LNCaP clone FGC (cell line): Measurements from ENCODE around the gene LZTFL1.

Source experiments
- DNase-seq: peaks from one replicate; pipeline ENCODE4 v3.0.0-alpha.2; 2011; ENCODE audit warnings: low read depth
- H3K4me3 ChIP-seq: 2 replicates; pipeline ENCODE4 v1.5.1; 2011; ENCODE audit warnings: mild to moderate bottlenecking, low read depth, low read length, control low read depth
- CTCF ChIP-seq: IDR thresholded peaks from 2 replicates; pipeline ENCODE4 v1.5.1; 2012; ENCODE audit warnings: mild to moderate bottlenecking; ENCODE audit not compliant: control insufficient read depth, insufficient read depth; ENCODE audit errors: extremely low read depth

The LZTFL1 gene

DNA sequence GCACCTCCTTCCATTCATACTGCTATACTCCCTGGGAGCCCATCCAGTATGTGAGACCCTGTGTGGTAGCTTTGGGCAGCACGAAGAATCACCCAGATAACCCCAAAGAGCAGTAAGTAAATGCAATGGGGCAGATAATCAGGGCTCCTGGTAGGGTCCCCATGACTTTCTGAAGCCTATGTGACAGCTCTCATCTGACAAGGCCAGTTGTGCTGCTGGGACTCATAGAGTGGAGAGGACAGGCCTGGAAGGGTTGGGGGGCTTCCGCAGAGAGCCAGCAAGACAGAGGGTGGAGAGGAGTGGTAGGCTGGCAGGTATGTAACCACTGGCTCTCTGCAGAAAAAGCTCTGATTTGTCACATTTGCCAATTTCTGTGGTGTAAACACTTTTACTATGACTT lies 42.3 kb downstream of the LZTFL1 start:
- H3K4me3 ChIP-seq, result no peak overlapping the region
- no peak for DNase-seq
- no peak for TF ChIP-seq CTCF

- no peak for TF ChIP-seq CTCF
- no peak overlapping the region for H3K4me3 ChIP-seq
- DNase-seq, result no peak
Observed at GRCh38 chr3:45798034-45798433, 43.9 kb downstream of the LZTFL1 start.

DNA sequence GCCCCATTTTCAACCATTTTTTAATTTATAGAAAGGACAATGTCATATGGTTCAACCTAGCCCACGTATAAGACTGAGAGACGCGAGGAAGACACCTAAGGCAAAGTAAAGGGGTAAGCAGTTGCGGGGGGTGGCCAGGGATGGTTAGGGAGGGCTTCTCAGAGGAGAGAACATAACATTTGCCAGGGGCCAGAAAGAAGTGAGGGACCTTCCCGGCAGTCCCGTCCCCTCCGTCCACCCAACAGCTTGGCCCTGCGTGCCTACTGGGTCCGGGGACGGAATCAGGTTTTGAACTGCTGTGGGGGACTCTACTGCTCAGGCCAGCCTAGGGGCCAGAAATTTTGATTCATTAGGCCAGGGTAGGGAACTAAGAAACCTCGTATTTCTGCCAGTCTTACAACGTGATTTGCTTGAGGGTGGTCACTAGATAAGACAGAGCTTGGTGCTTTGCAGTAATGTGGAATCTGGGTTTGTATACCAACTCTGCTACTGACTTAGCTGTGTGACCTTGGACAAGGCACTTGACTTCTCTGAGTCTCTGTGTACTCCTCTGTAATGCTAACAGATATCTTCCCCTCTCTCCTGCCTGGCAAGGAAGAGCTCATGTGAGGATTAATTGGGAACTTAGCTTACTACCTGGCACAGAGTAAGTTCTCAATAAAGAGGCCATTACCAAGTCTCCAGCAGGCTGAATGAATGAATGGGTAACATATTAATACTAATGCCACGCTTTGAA lies 44.8 kb downstream of the LZTFL1 start:
- TF ChIP-seq CTCF, result no peak
- no peak overlapping the region for H3K4me3 ChIP-seq
- no peak for DNase-seq

DNA sequence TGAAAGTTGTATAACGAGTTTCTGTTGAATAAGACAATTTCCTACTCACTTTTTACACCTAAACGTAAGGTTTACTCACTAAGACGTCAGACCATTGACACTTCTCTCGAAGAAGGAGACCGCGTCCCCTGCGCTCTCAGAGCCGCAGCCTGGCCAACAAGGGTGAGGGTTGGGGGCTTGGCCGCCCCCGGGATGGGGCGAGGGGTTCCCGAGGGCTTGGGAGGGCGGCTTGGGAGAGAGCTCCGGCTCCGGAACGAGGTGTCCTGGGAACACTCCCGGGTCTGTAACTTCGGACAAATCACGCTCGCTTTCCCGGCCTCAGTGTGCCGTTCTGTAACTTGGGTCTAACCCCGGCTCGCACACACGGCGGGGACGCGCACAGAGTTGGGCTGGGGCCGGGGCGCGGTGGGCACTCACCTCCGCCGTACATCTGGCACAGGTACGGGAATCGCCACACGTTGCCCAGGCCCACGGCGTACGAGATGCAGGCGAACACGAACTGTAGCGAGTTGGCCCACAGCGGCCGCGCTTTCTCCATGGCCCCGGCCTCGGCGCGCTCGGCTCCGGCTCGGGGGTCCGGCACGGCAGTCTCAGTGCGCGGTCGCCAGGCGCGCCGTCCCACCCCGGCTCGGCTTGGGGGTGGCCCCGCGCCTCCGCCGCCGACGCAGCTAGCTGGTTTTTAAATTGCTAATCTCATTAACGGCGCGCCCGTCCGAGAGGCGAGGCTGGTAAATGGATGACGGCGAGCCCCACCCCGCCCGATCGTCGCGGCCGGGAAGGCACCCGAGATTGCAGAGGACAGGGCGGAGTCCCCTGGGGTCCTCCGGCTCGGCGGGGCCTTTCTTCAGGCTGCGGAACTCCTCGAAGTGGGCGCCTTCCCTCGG lies 45.8 kb downstream of the LZTFL1 start, which contains the start of gene SLC6A20:
TSS of gene SLC6A20 (minus strand) at position 655 of the 884 bp plus-strand sequence. CDS start at position 538, 117 bp downstream.
- TF ChIP-seq CTCF, result no peak
- H3K4me3 ChIP-seq, result no peak within 1 kb of the TSS
- DNase-seq, result no peak

DNA sequence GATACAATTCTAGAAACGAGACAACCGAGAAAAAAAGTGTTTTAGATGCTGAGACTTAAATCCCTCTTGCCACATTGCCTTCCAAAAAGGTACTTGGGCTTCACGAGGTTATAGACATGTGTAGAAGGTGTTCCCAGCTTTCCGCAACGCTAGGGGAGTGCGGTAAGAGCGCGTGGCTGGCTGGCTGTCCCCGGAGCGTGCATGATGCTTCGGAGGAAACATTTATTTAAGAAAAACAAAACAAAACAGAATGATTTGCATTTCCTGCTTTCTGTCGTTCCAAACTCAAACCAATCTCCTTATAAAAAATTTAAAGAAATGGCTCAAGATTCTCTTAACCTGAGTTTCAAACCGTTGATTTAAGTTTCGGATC lies 46.4 kb downstream of the LZTFL1 start:
- DNase-seq, result no peak
- no peak overlapping the region for H3K4me3 ChIP-seq
- no peak for TF ChIP-seq CTCF

GRCh38 chr3:45794660-45795059 lies 47.3 kb downstream of the LZTFL1 start:
- no peak for DNase-seq
- TF ChIP-seq CTCF, result no peak
- H3K4me3 ChIP-seq, result no peak overlapping the region

GRCh38 chr3:45794177-45794560 lies 47.8 kb downstream of the LZTFL1 start:
- DNase-seq, result no peak
- no peak for TF ChIP-seq CTCF

More at GRCh38 chr3:45794177-45794560, 47.8 kb downstream of the LZTFL1 start:
- H3K4me3 ChIP-seq, result no peak overlapping the region
